GM18858 (cell line): Measurements from ENCODE around the gene ITPR2.
"Not testable (repeated sequence)": the region's sequence is repeated elsewhere in the genome, so short reads cannot be mapped to it uniquely, and the experiment has no call there.

Source experiments
- ATAC-seq: cut with Tn5 transposase; IDR thresholded peaks from one replicate; pipeline ENCODE4 v1.9.1; 2021; ENCODE audit not compliant: unreplicated experiment

The ITPR2 gene

GRCh38 chr12:26791301-26791791 is 41.6 kb downstream of the ITPR2 start:
- peak; percentile 69 for ATAC-seq

- ATAC-seq, result no peak
Measured at GRCh38 chr12:26790645-26790994, 42.4 kb downstream of the ITPR2 start.

GRCh38 chr12:26789731-26790644 is 43.0 kb downstream of the ITPR2 start:
- ATAC-seq, result no peak

GRCh38 chr12:26786865-26787514 is 46.0 kb downstream of the ITPR2 start:
- ATAC-seq, result no peak

GRCh38 chr12:26786491-26786864 is 46.5 kb downstream of the ITPR2 start:
- ATAC-seq, result no peak

- ATAC-seq, result not testable (repeated sequence)
Measured at GRCh38 chr12:26783816-26784379, 49.1 kb downstream of the ITPR2 start.

- no peak for ATAC-seq
Measured at GRCh38 chr12:26783131-26783526, 49.9 kb downstream of the ITPR2 start.

GRCh38 chr12:26782372-26783130 is 50.4 kb downstream of the ITPR2 start:
- ATAC-seq, result no peak

- not testable (repeated sequence) for ATAC-seq
Measured at GRCh38 chr12:26780656-26781055, 52.3 kb downstream of the ITPR2 start.

- ATAC-seq, result not testable (repeated sequence)
Measured at GRCh38 chr12:26778173-26778775, 54.7 kb downstream of the ITPR2 start.

GRCh38 chr12:26777236-26777635 is 55.8 kb downstream of the ITPR2 start:
- ATAC-seq, result no peak

GRCh38 chr12:26775991-26776390 is 57.0 kb downstream of the ITPR2 start:
- not testable (repeated sequence) for ATAC-seq

- no peak for ATAC-seq
Measured at GRCh38 chr12:26773313-26774104, 59.5 kb downstream of the ITPR2 start.

GRCh38 chr12:26771861-26772260 is 61.1 kb downstream of the ITPR2 start:
- no peak for ATAC-seq

GRCh38 chr12:26770239-26771070 is 62.5 kb downstream of the ITPR2 start:
- no peak for ATAC-seq

- no peak for ATAC-seq
Measured at GRCh38 chr12:26769611-26770010, 63.4 kb downstream of the ITPR2 start.

- peak; percentile 41 for ATAC-seq
Measured at GRCh38 chr12:26768611-26769603, 64.1 kb downstream of the ITPR2 start.

GRCh38 chr12:26767865-26768264 is 65.1 kb downstream of the ITPR2 start:
- no peak for ATAC-seq
